Right kidney (tissue), 1 donor: ENCODE measurements around the gene SRF.
A peak's percentile ranks its signal among the peaks of the same experiment; 100 is the strongest.

Experiments
- DNase-seq: peaks from one replicate; pipeline ENCODE4 v3.0.0-alpha.2; 2016

Gene SRF

GRCh38 chr6:43146709-43147688 is 24.1 kb upstream of the SRF start:
- DNase-seq: no peak

GRCh38 chr6:43147691-43148477 is 23.2 kb upstream of the SRF start:
- DNase-seq: no peak

- no peak for DNase-seq
Observed at GRCh38 chr6:43149265-43149664, 21.8 kb upstream of the SRF start.

- no peak for DNase-seq
Observed at GRCh38 chr6:43150051-43150751, 20.9 kb upstream of the SRF start.

GRCh38 chr6:43159599-43159998 is 11.5 kb upstream of the SRF start:
- DNase-seq: no peak

- DNase-seq: no peak
Observed at GRCh38 chr6:43163899-43164298, 7.2 kb upstream of the SRF start.

GRCh38 chr6:43170417-43170930 is 595 bp upstream of the SRF start:
- peak; percentile 95 for DNase-seq

- peak; percentile 82 for DNase-seq
Observed at GRCh38 chr6:43171707-43172103, 636 bp downstream of the SRF start.

GRCh38 chr6:43172104-43173007 is 1.3 kb downstream of the SRF start:
- peak; percentile 73 for DNase-seq

GRCh38 chr6:43173591-43174262 is 2.7 kb downstream of the SRF start:
- no peak for DNase-seq

- DNase-seq: peak; percentile 98
Observed at GRCh38 chr6:43174263-43175112, 3.4 kb downstream of the SRF start.

GRCh38 chr6:43175676-43176422 is 4.8 kb downstream of the SRF start:
- DNase-seq: no peak

- DNase-seq: no peak
Observed at GRCh38 chr6:43176423-43176786, 5.3 kb downstream of the SRF start.

- no peak for DNase-seq
Observed at GRCh38 chr6:43178150-43178549, 7.1 kb downstream of the SRF start.

GRCh38 chr6:43178951-43179830 is 8.1 kb downstream of the SRF start:
- no peak for DNase-seq

- DNase-seq: no peak
Observed at GRCh38 chr6:43180058-43180457, 9.0 kb downstream of the SRF start.

- peak; percentile 30 for DNase-seq
Observed at GRCh38 chr6:43180985-43181384, 9.9 kb downstream of the SRF start.

- no peak for DNase-seq
Observed at GRCh38 chr6:43181621-43181941, 10.5 kb downstream of the SRF start.
